BLaER1 treated with 17β-estradiol and CSF1 and Interleukin-3, amounts not matched to agents 10 nM and 100 nM (cell line): ENCODE measurements around the gene FYN.

Experiments used
- H3K27ac ChIP-seq, 11 experiments: shearing (Covaris generic); formaldehyde crosslinking; 2 replicates each; pipeline ENCODE4 v1.8.1; 2022
- H3K27me3 ChIP-seq, 11 experiments: shearing (Covaris generic); formaldehyde crosslinking; 2 replicates each; pipeline ENCODE4 v1.8.1; 2022
- H3K36me3 ChIP-seq, 11 experiments: shearing (Covaris generic); formaldehyde crosslinking; 2 replicates each; pipeline ENCODE4 v1.8.1; 2022
- H3K4me1 ChIP-seq, 10 experiments: shearing (Covaris generic); formaldehyde crosslinking; 2 replicates each; pipeline ENCODE4 v1.8.1; 2022
- H3K4me2 ChIP-seq, 11 experiments: shearing (Covaris generic); formaldehyde crosslinking; 2 replicates each; pipeline ENCODE4 v1.8.1; 2022
- H3K4me3 ChIP-seq, 10 experiments: shearing (Covaris generic); formaldehyde crosslinking; 2 replicates each; pipeline ENCODE4 v1.8.1; 2022
- H3K9ac ChIP-seq, 11 experiments: shearing (Covaris generic); formaldehyde crosslinking; 2 replicates each; pipeline ENCODE4 v1.8.1; 2022
- H3K9me3 ChIP-seq, 11 experiments: shearing (Covaris generic); formaldehyde crosslinking; replicated peaks in 1 of 11; 2 replicates each; pipeline ENCODE4 v1.8.1; 2022
- H4K20me1 ChIP-seq, 11 experiments: shearing (Covaris generic); formaldehyde crosslinking; 2 replicates each; pipeline ENCODE4 v1.8.1; 2022
- Cebpa-rat ChIP-seq, 11 experiments: shearing (Covaris generic); IDR thresholded peaks; 2 replicates each; pipeline ENCODE4 v1.8.1; 2022

Gene FYN

GRCh38 chr6:111806561-111807497 is 66.4 kb downstream of the FYN start:
- H3K27me3 ChIP-seq = no peaks in the 10 kb centered on the region
- peaks cover 0 to 75% (median 43%) of the 10 kb centered on the region in 11 experiments; a peak in 18 of 22 replicates for H4K20me1 ChIP-seq
- peak overlapping the region in 1 of 11 experiments; percentile 32; a peak in 1 of 22 replicates for H3K9ac ChIP-seq
- peaks cover 45 to 63% (median 58%) of the 10 kb centered on the region in 10 experiments for H3K4me1 ChIP-seq
- H3K9me3 ChIP-seq = no peaks in the 10 kb centered on the region
- H3K4me2 ChIP-seq = peak overlapping the region; percentile 71 to 98 (median 87)
- peaks cover 0 to 48% (median 26%) of the 10 kb centered on the region in 11 experiments; a peak in 16 of 22 replicates for H3K36me3 ChIP-seq
- peak overlapping the region in 1 of 11 experiments; percentile 29; a peak in 1 of 22 replicates for H3K27ac ChIP-seq
- TF ChIP-seq Cebpa-rat (IDR thresholded peaks at IDR 0.05) = no peak
- no peak overlapping the region for H3K4me3 ChIP-seq

GRCh38 chr6:111806165-111806547 is 67.1 kb downstream of the FYN start:
- Histone ChIP-seq H3K36me3 (peaks cover 0 to 48% (median 19%) of the 10 kb centered on the region in 11 experiments; a peak in 15 of 22 replicates), H3K27me3 (no peaks in the 10 kb centered on the region), H3K4me2 (peak overlapping the region; percentile 71 to 98 (median 87)), H3K27ac (peak overlapping the region in 5 of 11 experiments; percentile 3 to 43 (median 28); a peak in 4 of 22 replicates), H3K9ac (peak overlapping the region in 1 of 11 experiments; percentile 32; a peak in 1 of 22 replicates), H3K9me3 (no peaks in the 10 kb centered on the region), H4K20me1 (peaks cover 0 to 75% (median 44%) of the 10 kb centered on the region in 11 experiments; a peak in 18 of 22 replicates), H3K4me3 (no peak overlapping the region; a peak in 1 of 20 replicates), H3K4me1 (peaks cover 47 to 67% (median 61%) of the 10 kb centered on the region in 10 experiments)
- TF ChIP-seq Cebpa-rat (IDR thresholded peaks at IDR 0.05) = no peak

- Histone ChIP-seq H3K27ac (peak overlapping the region in 6 of 11 experiments; percentile 3 to 43 (median 28); a peak in 7 of 22 replicates), H3K36me3 (peaks cover 0 to 45% (median 22%) of the 10 kb centered on the region in 11 experiments; a peak in 15 of 22 replicates), H3K9ac (peak overlapping the region in 1 of 11 experiments; percentile 32; a peak in 1 of 22 replicates), H3K27me3 (no peaks in the 10 kb centered on the region), H3K9me3 (no peaks in the 10 kb centered on the region), H3K4me3 (no peak overlapping the region), H3K4me2 (peak overlapping the region; percentile 71 to 98 (median 87)), H3K4me1 (peaks cover 49 to 73% (median 62%) of the 10 kb centered on the region in 10 experiments), H4K20me1 (peaks cover 0 to 78% (median 49%) of the 10 kb centered on the region in 11 experiments; a peak in 18 of 22 replicates)
- TF ChIP-seq Cebpa-rat (IDR thresholded peaks at IDR 0.05) = no peak
Observed at GRCh38 chr6:111805511-111806164, 67.6 kb downstream of the FYN start.

- peaks cover 49 to 75% (median 63%) of the 10 kb centered on the region in 10 experiments for H3K4me1 ChIP-seq
- H3K4me2 ChIP-seq = peak overlapping the region; percentile 71 to 98 (median 87); a peak in 20 of 22 replicates
Observed at GRCh38 chr6:111804627-111805235, 68.5 kb downstream of the FYN start.

GRCh38 chr6:111803804-111804203 is 69.4 kb downstream of the FYN start:
- Histone ChIP-seq H3K27me3 (no peaks in the 10 kb centered on the region), H4K20me1 (peaks cover 0 to 81% (median 56%) of the 10 kb centered on the region in 11 experiments; a peak in 19 of 22 replicates), H3K4me1 (peaks cover 49 to 75% (median 63%) of the 10 kb centered on the region in 10 experiments), H3K4me2 (peak overlapping the region; percentile 34 to 98 (median 87); a peak in 16 of 22 replicates), H3K4me3 (no peak overlapping the region), H3K9ac (no peak overlapping the region), H3K9me3 (no peaks in the 10 kb centered on the region), H3K27ac (peak overlapping the region in 1 of 11 experiments; percentile 42; a peak in 2 of 22 replicates), H3K36me3 (peaks cover 0 to 36% (median 15%) of the 10 kb centered on the region in 11 experiments; a peak in 14 of 22 replicates)
- TF ChIP-seq Cebpa-rat (IDR thresholded peaks at IDR 0.05) = no peak

More at GRCh38 chr6:111804627-111805235, 68.5 kb downstream of the FYN start:
- TF ChIP-seq Cebpa-rat (IDR thresholded peaks at IDR 0.05) = no peak
- Histone ChIP-seq H3K4me3 (no peak overlapping the region), H3K9me3 (no peaks in the 10 kb centered on the region), H3K36me3 (peaks cover 0 to 42% (median 22%) of the 10 kb centered on the region in 11 experiments; a peak in 15 of 22 replicates), H4K20me1 (peaks cover 0 to 84% (median 56%) of the 10 kb centered on the region in 11 experiments; a peak in 18 of 22 replicates), H3K27ac (peak overlapping the region in 5 of 11 experiments; percentile 5 to 42 (median 23); a peak in 4 of 22 replicates), H3K9ac (no peak overlapping the region), H3K27me3 (no peaks in the 10 kb centered on the region)

GRCh38 chr6:111803371-111803770 is 69.9 kb downstream of the FYN start:
- Histone ChIP-seq H3K4me2 (peak overlapping the region in 10 of 11 experiments; percentile 34 to 98 (median 75); a peak in 11 of 22 replicates), H3K9ac (no peak overlapping the region), H4K20me1 (peaks cover 0 to 82% (median 55%) of the 10 kb centered on the region in 11 experiments; a peak in 19 of 22 replicates), H3K4me3 (no peak overlapping the region), H3K4me1 (peaks cover 49 to 74% (median 62%) of the 10 kb centered on the region in 10 experiments), H3K36me3 (peaks cover 0 to 33% (median 11%) of the 10 kb centered on the region in 11 experiments; a peak in 14 of 22 replicates), H3K27me3 (no peaks in the 10 kb centered on the region), H3K9me3 (no peaks in the 10 kb centered on the region), H3K27ac (no peak overlapping the region)
- no peak for TF ChIP-seq Cebpa-rat (IDR thresholded peaks at IDR 0.05)

GRCh38 chr6:111802720-111803330 is 70.4 kb downstream of the FYN start:
- no peaks in the 10 kb centered on the region for H3K27me3 ChIP-seq
- H3K4me1 ChIP-seq = peaks cover 49 to 69% (median 60%) of the 10 kb centered on the region in 10 experiments
- no peak for TF ChIP-seq Cebpa-rat (IDR thresholded peaks at IDR 0.05)
- no peak overlapping the region for H3K27ac ChIP-seq
- peaks cover 0 to 82% (median 51%) of the 10 kb centered on the region in 11 experiments; a peak in 19 of 22 replicates for H4K20me1 ChIP-seq
- H3K9ac ChIP-seq = no peak overlapping the region
- peaks cover 0 to 32% (median 11%) of the 10 kb centered on the region in 11 experiments; a peak in 13 of 22 replicates for H3K36me3 ChIP-seq
- no peaks in the 10 kb centered on the region for H3K9me3 ChIP-seq
- H3K4me2 ChIP-seq = peak overlapping the region in 3 of 11 experiments; percentile 44 to 93 (median 49); a peak in 7 of 22 replicates
- no peak overlapping the region for H3K4me3 ChIP-seq
